OCI-LY3 (cell line): ENCODE data around the gene COL4A2.

Experiments used
- EZH2phosphoT487 ChIP-seq: fragments of 200-600 bp; shearing (Covaris generic); IDR thresholded peaks from 2 replicates; pipeline ENCODE4 v1.6.1; 2018; ENCODE audit warnings: antibody characterized with exemption, mixed run types, low read depth
- TF ChIP-seq, protein P1 (sequence below): fragments of 200-600, 300-600 bp; sonication (generic); IDR thresholded peaks from 2 replicates; pipeline ENCODE4 v1.5.1; 2014; ENCODE audit warnings: antibody characterized with exemption, low read length, low read depth

DNA sequence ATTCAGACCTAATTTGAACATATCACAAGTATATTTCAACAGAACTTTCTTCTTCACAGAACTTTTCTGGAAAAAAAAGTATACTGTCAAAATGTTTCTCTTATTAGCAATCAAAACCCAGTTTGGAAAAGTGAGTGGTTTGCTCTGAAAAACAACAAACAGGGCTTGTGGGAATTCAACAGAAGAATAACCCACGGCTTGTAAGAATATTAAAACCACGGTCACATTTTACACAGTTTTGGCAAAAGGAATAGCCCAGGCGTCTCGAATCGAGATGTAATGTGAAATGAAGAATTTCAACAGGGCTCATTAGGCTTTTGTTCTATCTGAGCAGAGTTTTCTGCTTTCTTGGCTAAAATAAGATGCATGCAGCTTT, 70.7 kb downstream of the COL4A2 start:
- TF ChIP-seq, protein P1, sequence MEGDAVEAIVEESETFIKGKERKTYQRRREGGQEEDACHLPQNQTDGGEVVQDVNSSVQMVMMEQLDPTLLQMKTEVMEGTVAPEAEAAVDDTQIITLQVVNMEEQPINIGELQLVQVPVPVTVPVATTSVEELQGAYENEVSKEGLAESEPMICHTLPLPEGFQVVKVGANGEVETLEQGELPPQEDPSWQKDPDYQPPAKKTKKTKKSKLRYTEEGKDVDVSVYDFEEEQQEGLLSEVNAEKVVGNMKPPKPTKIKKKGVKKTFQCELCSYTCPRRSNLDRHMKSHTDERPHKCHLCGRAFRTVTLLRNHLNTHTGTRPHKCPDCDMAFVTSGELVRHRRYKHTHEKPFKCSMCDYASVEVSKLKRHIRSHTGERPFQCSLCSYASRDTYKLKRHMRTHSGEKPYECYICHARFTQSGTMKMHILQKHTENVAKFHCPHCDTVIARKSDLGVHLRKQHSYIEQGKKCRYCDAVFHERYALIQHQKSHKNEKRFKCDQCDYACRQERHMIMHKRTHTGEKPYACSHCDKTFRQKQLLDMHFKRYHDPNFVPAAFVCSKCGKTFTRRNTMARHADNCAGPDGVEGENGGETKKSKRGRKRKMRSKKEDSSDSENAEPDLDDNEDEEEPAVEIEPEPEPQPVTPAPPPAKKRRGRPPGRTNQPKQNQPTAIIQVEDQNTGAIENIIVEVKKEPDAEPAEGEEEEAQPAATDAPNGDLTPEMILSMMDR, result no peak
- no peak for TF ChIP-seq EZH2phosphoT487
